SU-DHL-6 (cell line): Measurements from ENCODE around the gene IMPDH1.

Source experiments
- H2AFZ ChIP-seq: fragments of 200-600 bp; sonication (generic); 2 replicates; pipeline ENCODE4 v1.6.1; 2014; ENCODE audit warnings: low read depth, mild to moderate bottlenecking, moderate library complexity, mixed read lengths, antibody characterized with exemption, low read length; ENCODE audit not compliant: severe bottlenecking
- H3F3A ChIP-seq: fragments of 200-600 bp; shearing (Covaris generic); 2 replicates; pipeline ENCODE4 v1.6.0; 2016; ENCODE audit warnings: antibody characterized with exemption, mild to moderate bottlenecking; ENCODE audit not compliant: insufficient read depth
- H3K27ac ChIP-seq: fragments of 200-600 bp; sonication (generic); 2 replicates; pipeline ENCODE4 v1.5.1; 2016; ENCODE audit warnings: low read depth, mild to moderate bottlenecking, low read length, moderate library complexity, mixed read lengths
- H3K27me3 ChIP-seq: fragments of 200-600 bp; sonication (generic), shearing (Covaris generic); 2 replicates; pipeline ENCODE4 v1.6.0; 2014; ENCODE audit warnings: mild to moderate bottlenecking, low read length
- H3K36me3 ChIP-seq: fragments of 200-600 bp; sonication (generic); 2 replicates; pipeline ENCODE4 v1.6.1; 2014; ENCODE audit warnings: mild to moderate bottlenecking, low read length, mixed read lengths
- H3K4me2 ChIP-seq: fragments of 300-600, 200-600 bp; shearing (Covaris generic), sonication (generic); 2 replicates; pipeline ENCODE4 v1.6.0; 2014; ENCODE audit warnings: low read length, low read depth, mild to moderate bottlenecking; ENCODE audit not compliant: poor library complexity, severe bottlenecking
- H3K4me3 ChIP-seq: fragments of 200-600 bp; sonication (generic); 2 replicates; pipeline ENCODE4 v1.5.1; 2014; ENCODE audit warnings: antibody characterized with exemption, low read length, mild to moderate bottlenecking, mixed read lengths; ENCODE audit not compliant: insufficient read depth, poor library complexity, severe bottlenecking
- H3K79me2 ChIP-seq: fragments of 200-600 bp; sonication (generic); 2 replicates; pipeline ENCODE4 v1.6.1; 2014; ENCODE audit warnings: mild to moderate bottlenecking, low read length, moderate library complexity; ENCODE audit not compliant: insufficient read depth
- H3K9ac ChIP-seq: fragments of 200-600 bp; sonication (generic); 2 replicates; pipeline ENCODE4 v1.7.0; 2014; ENCODE audit warnings: mild to moderate bottlenecking, low read length
- H3K9me2 ChIP-seq: fragments of 200-600 bp; sonication (generic); replicated peaks from 2 replicates; pipeline ENCODE4 v1.6.1; 2014; ENCODE audit warnings: low read length; ENCODE audit not compliant: insufficient read depth
- H3K9me3 ChIP-seq: fragments of 200-600 bp; sonication (generic); 2 replicates; pipeline ENCODE4 v1.6.1; 2014; ENCODE audit warnings: low read length, mixed read lengths; ENCODE audit not compliant: insufficient read depth
- H4K20me1 ChIP-seq: fragments of 200-600 bp; sonication (generic); 2 replicates; pipeline ENCODE4 v1.6.1; 2014; ENCODE audit warnings: low read depth, mild to moderate bottlenecking, antibody characterized with exemption, low read length, moderate library complexity, mixed read lengths
- EZH2phosphoT487 ChIP-seq: fragments of 200-600 bp; sonication (generic), shearing (Covaris generic); conservative IDR thresholded peaks from 2 replicates; pipeline ENCODE4 v1.6.1; 2018; ENCODE audit warnings: mild to moderate bottlenecking, antibody characterized with exemption, low read length, moderate library complexity, mixed read lengths
- TF ChIP-seq, protein P1 (sequence below): fragments of 200-600 bp; sonication (generic); IDR thresholded peaks from one replicate; pipeline ENCODE4 v1.5.1; 2017; ENCODE audit warnings: antibody characterized with exemption, mild to moderate bottlenecking, low read length, moderate library complexity; ENCODE audit not compliant: insufficient read depth, poor library complexity, severe bottlenecking

The IMPDH1 gene

DNA sequence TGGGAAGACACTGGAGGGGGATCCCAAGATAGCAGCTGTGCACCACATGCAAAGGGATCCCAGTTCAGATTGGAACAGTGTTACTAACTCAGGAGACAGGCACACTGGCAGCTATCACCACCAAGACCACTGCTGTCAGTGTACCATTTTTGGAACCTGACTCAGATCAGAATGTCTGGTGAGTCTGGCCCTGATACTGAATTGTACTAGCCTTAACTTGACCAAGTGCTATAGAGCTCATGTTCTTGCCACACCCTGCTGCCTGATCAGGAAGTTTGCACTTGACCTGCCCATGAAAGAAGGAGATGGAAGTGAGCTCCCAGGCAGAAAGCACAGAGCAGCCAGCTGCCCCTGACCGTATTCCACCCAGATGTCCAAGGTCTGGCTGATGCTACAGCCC is 43.5 kb downstream of the IMPDH1 start:
- TF ChIP-seq EZH2phosphoT487, result no peak
- TF ChIP-seq, protein P1, sequence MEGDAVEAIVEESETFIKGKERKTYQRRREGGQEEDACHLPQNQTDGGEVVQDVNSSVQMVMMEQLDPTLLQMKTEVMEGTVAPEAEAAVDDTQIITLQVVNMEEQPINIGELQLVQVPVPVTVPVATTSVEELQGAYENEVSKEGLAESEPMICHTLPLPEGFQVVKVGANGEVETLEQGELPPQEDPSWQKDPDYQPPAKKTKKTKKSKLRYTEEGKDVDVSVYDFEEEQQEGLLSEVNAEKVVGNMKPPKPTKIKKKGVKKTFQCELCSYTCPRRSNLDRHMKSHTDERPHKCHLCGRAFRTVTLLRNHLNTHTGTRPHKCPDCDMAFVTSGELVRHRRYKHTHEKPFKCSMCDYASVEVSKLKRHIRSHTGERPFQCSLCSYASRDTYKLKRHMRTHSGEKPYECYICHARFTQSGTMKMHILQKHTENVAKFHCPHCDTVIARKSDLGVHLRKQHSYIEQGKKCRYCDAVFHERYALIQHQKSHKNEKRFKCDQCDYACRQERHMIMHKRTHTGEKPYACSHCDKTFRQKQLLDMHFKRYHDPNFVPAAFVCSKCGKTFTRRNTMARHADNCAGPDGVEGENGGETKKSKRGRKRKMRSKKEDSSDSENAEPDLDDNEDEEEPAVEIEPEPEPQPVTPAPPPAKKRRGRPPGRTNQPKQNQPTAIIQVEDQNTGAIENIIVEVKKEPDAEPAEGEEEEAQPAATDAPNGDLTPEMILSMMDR, result no peak
- no peak overlapping the region for H3K4me3 ChIP-seq
- no peaks in the 10 kb centered on the region for H3K9me3 ChIP-seq
- no peaks in the 10 kb centered on the region for H4K20me1 ChIP-seq
- no peaks in the 10 kb centered on the region for H3K79me2 ChIP-seq
- H3K4me2 ChIP-seq, result no peak overlapping the region
- no peak overlapping the region for H3K27ac ChIP-seq
- H3K27me3 ChIP-seq, result no peaks in the 10 kb centered on the region
- H2AFZ ChIP-seq, result no peak overlapping the region
- no peaks in the 10 kb centered on the region for H3K36me3 ChIP-seq
- no peaks in the 10 kb centered on the region for H3K9me2 ChIP-seq
- H3F3A ChIP-seq, result no peaks in the 10 kb centered on the region
- H3K9ac ChIP-seq, result no peak overlapping the region

DNA sequence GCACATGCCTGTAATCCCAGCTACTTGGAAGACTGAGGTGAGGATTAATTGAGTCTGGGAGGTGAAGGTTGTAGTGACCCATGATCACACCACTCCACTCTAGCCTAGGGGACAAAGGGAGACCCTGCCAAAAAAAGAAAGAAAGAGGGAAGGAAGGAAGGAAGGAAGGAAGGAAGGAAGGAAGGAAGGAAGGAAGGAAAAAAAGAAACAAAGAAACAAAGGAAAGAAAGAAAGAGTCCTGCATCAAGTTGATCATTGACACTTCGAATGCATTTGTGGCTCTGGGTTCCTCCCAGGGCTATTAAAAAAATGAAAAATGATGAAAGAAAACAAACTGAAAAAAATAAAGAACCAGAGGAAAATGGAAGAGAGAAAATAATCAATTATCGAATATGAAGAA is 44.4 kb downstream of the IMPDH1 start:
- Histone ChIP-seq H3K27me3 (no peaks in the 10 kb centered on the region), H3K27ac (no peak overlapping the region)

DNA sequence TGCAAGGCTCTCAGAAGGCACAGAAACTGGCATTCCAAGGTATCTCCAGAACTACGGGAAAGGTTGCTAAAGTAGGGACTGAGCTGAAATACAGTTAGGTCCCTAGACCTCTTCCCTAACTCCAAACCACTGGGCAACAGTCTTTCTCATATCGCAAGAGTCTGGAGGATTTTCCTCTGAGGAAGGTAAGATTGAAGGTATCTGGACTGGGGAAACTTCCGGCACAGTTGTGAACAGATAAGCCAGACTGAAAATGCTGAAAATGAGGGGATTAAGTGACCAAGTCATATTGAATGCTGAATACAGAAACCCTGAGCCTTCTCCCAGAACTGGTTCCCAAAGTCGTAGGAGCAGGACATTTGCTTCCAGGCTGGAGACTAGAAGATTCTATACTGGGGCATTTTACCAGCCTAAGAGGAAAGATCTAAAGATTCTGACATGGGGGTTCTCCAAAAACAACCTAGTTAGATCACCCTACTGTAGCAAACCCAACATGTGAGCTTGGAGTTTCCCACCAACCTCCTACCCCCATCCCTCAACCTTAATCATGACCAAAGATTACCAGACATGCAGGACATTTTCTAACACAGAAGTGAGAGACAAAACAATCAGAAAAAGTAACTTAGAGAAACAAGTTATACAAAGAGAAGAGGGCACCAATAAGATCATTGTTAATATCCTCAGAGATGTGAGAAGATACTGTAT is 45.5 kb downstream of the IMPDH1 start:
- Histone ChIP-seq H3K9ac (no peak overlapping the region), H3F3A (no peaks in the 10 kb centered on the region), H3K9me2 (no peaks in the 10 kb centered on the region), H3K36me3 (no peaks in the 10 kb centered on the region), H3K27ac (no peak overlapping the region), H3K9me3 (no peaks in the 10 kb centered on the region), H3K4me3 (no peak overlapping the region), H3K27me3 (no peaks in the 10 kb centered on the region), H3K79me2 (no peaks in the 10 kb centered on the region), H3K4me2 (no peak overlapping the region), H2AFZ (no peak overlapping the region), H4K20me1 (no peaks in the 10 kb centered on the region)
- TF ChIP-seq, protein P1, result no peak
- no peak for TF ChIP-seq EZH2phosphoT487

More for the DNA sequence above, 44.4 kb downstream of the IMPDH1 start:
- H4K20me1 ChIP-seq, result no peaks in the 10 kb centered on the region
- no peaks in the 10 kb centered on the region for H3K9me2 ChIP-seq
- H3K79me2 ChIP-seq, result no peaks in the 10 kb centered on the region
- no peak overlapping the region for H3K4me3 ChIP-seq
- H2AFZ ChIP-seq, result no peak overlapping the region
- H3F3A ChIP-seq, result no peaks in the 10 kb centered on the region
- no peaks in the 10 kb centered on the region for H3K36me3 ChIP-seq
- no peak for TF ChIP-seq EZH2phosphoT487
- TF ChIP-seq, protein P1, result no peak
- no peaks in the 10 kb centered on the region for H3K9me3 ChIP-seq
- no peak overlapping the region for H3K4me2 ChIP-seq
- H3K9ac ChIP-seq, result no peak overlapping the region
